Loucy (cell line): ENCODE measurements around the gene DUSP28.

Experiments
- H2AFZ ChIP-seq: fragments of 200-600 bp; sonication (generic); 2 replicates; pipeline ENCODE4 v1.6.0; 2016; ENCODE audit warnings: antibody characterized with exemption, mild to moderate bottlenecking, low read length, moderate library complexity
- H3F3A ChIP-seq: fragments of 200-600 bp; 2 replicates; pipeline ENCODE4 v1.6.0; 2016; ENCODE audit warnings: antibody characterized with exemption, low read depth, mild to moderate bottlenecking
- H3K27me3 ChIP-seq: fragments of 200-600 bp; sonication (generic); 2 replicates; pipeline ENCODE4 v1.6.1; 2014; ENCODE audit warnings: low read length, mild to moderate bottlenecking; ENCODE audit not compliant: insufficient read depth, poor library complexity, severe bottlenecking
- H3K36me3 ChIP-seq: fragments of 200-600 bp; sonication (generic); 2 replicates; pipeline ENCODE4 v1.6.1; 2016; ENCODE audit warnings: low read length; ENCODE audit not compliant: insufficient read depth
- H3K4me1 ChIP-seq: fragments of 200-600 bp; sonication (generic); 2 replicates; pipeline ENCODE4 v1.5.1; 2014; ENCODE audit warnings: low read length, mild to moderate bottlenecking; ENCODE audit not compliant: insufficient read depth, poor library complexity, severe bottlenecking
- H3K4me2 ChIP-seq: fragments of 200-600 bp; sonication (generic); 2 replicates; pipeline ENCODE4 v1.6.0; 2014; ENCODE audit warnings: antibody characterized with exemption, low read length, low read depth, mild to moderate bottlenecking; ENCODE audit not compliant: poor library complexity, severe bottlenecking
- H3K4me3 ChIP-seq: fragments of 200-600 bp; sonication (generic); 2 replicates; pipeline ENCODE4 v1.5.1; 2014; ENCODE audit warnings: low read length, mild to moderate bottlenecking, mixed read lengths; ENCODE audit not compliant: poor library complexity, severe bottlenecking
- H3K79me2 ChIP-seq: fragments of 200-600 bp; sonication (generic); 2 replicates; pipeline ENCODE4 v1.6.1; 2014; ENCODE audit warnings: low read length; ENCODE audit not compliant: insufficient read depth
- H3K9ac ChIP-seq: fragments of 200-600 bp; sonication (generic); 2 replicates; pipeline ENCODE4 v1.6.0; 2014; ENCODE audit warnings: mild to moderate bottlenecking, low read depth, low read length, moderate library complexity; ENCODE audit not compliant: poor library complexity, severe bottlenecking
- H3K9me2 ChIP-seq: fragments of 200-600 bp; sonication (generic); replicated peaks from 2 replicates; pipeline ENCODE4 v1.6.1; 2016; ENCODE audit warnings: low read depth, low read length, mixed read lengths
- H3K9me3 ChIP-seq: fragments of 200-600 bp; sonication (generic); 2 replicates; pipeline ENCODE4 v1.6.1; 2014; ENCODE audit warnings: mild to moderate bottlenecking, antibody characterized with exemption, low read length, low read depth; ENCODE audit not compliant: insufficient read depth
- H4K20me1 ChIP-seq: fragments of 200-600 bp; sonication (generic); 2 replicates; pipeline ENCODE4 v1.6.0; 2014; ENCODE audit warnings: antibody characterized with exemption, low read length, mild to moderate bottlenecking; ENCODE audit not compliant: insufficient read depth, poor library complexity, severe bottlenecking
- CTCF ChIP-seq: fragments of 200-600 bp; sonication (generic); conservative IDR thresholded peaks from 2 replicates; pipeline ENCODE4 v1.5.1; 2014; ENCODE audit warnings: mild to moderate bottlenecking, antibody characterized with exemption, low read length
- EZH2phosphoT487 ChIP-seq: fragments of 200-600 bp; IDR thresholded peaks from 2 replicates; pipeline ENCODE4 v1.6.1; 2018; ENCODE audit warnings: antibody characterized with exemption, mild to moderate bottlenecking, moderate library complexity, borderline replicate concordance

Gene DUSP28

GRCh38 chr2:240564561-240565332, 4.6 kb downstream of the DUSP28 start:
- Histone ChIP-seq H3K27me3 (no peaks in the 10 kb centered on the region), H3K79me2 (peaks cover 57% of the 10 kb centered on the region), H3K36me3 (peaks cover 4% of the 10 kb centered on the region; the same call in 1 of the 2 replicates), H3K4me2 (peak overlapping the region; percentile 96), H3K4me1 (peaks cover 56% of the 10 kb centered on the region), H2AFZ (no peak overlapping the region), H4K20me1 (peaks cover 11% of the 10 kb centered on the region), H3K9me3 (no peaks in the 10 kb centered on the region), H3F3A (no peaks in the 10 kb centered on the region), H3K9ac (peak overlapping the region; percentile 85), H3K9me2 (no peaks in the 10 kb centered on the region), H3K4me3 (peak overlapping the region; percentile 72)
- TF ChIP-seq CTCF (peak; percentile 49), EZH2phosphoT487 (no peak)

- H3K36me3 ChIP-seq: peaks cover 4% of the 10 kb centered on the region; the same call in 1 of the 2 replicates
- H3F3A ChIP-seq: no peaks in the 10 kb centered on the region
- H3K9me2 ChIP-seq: no peaks in the 10 kb centered on the region
- peaks cover 16% of the 10 kb centered on the region for H4K20me1 ChIP-seq
- H3K4me2 ChIP-seq: peak overlapping the region; percentile 96
- peak overlapping the region; percentile 85 for H3K9ac ChIP-seq
- H3K79me2 ChIP-seq: peaks cover 61% of the 10 kb centered on the region
- TF ChIP-seq CTCF (no peak), EZH2phosphoT487 (no peak)
- no peaks in the 10 kb centered on the region for H3K27me3 ChIP-seq
- peak overlapping the region; percentile 39; the same call in 1 of the 2 replicates for H2AFZ ChIP-seq
- H3K4me3 ChIP-seq: peak overlapping the region; percentile 72
- H3K4me1 ChIP-seq: peaks cover 62% of the 10 kb centered on the region
- no peaks in the 10 kb centered on the region for H3K9me3 ChIP-seq
Measured at GRCh38 chr2:240565333-240566202, 5.4 kb downstream of the DUSP28 start.

GRCh38 chr2:240566203-240567136, 6.3 kb downstream of the DUSP28 start:
- H3K79me2 ChIP-seq: peaks cover 67% of the 10 kb centered on the region
- no peaks in the 10 kb centered on the region for H3K27me3 ChIP-seq
- no peaks in the 10 kb centered on the region for H3K9me3 ChIP-seq
- H3K4me1 ChIP-seq: peaks cover 65% of the 10 kb centered on the region
- H3K36me3 ChIP-seq: peaks cover 4% of the 10 kb centered on the region; the same call in 1 of the 2 replicates
- H4K20me1 ChIP-seq: peaks cover 25% of the 10 kb centered on the region
- peak overlapping the region; percentile 39; the same call in 1 of the 2 replicates for H2AFZ ChIP-seq
- H3K9me2 ChIP-seq: no peaks in the 10 kb centered on the region
- peak overlapping the region; percentile 85 for H3K9ac ChIP-seq
- no peaks in the 10 kb centered on the region for H3F3A ChIP-seq
- H3K4me2 ChIP-seq: peak overlapping the region; percentile 96
- H3K4me3 ChIP-seq: peak overlapping the region; percentile 72
- TF ChIP-seq CTCF (peak; percentile 67), EZH2phosphoT487 (no peak)
